ENCODE measurements around the gene BTF3L4.
"Not testable (repeated sequence)": the region's sequence is repeated elsewhere in the genome, so short reads cannot be mapped to it uniquely, and the experiment has no call there.

The BTF3L4 gene

GRCh38 chr1:52094300-52094699 is 38.2 kb downstream of the BTF3L4 start:
- 0 out of 2 replicates have a peak, but pooled peaks have one; percentile 34 for TF ChIP-seq POLR2AphosphoS5 (IDR thresholded peaks at IDR 0.05; ENCODE audit: low read depth)
- H3K27ac ChIP-seq (replicated peaks); DNase-seq (ENCODE audit: low read depth in 1 of 2, low spot score in 1 of 2); H3K4me3 ChIP-seq (replicated peaks; ENCODE audit: insufficient read depth, low read length); H3K27me3 ChIP-seq (ENCODE audit: insufficient read depth, poor library complexity, severe bottlenecking): not testable (repeated sequence)

GRCh38 chr1:52096216-52096615 is 40.1 kb downstream of the BTF3L4 start:
- TF ChIP-seq CTCF (IDR thresholded peaks at IDR 0.05; ENCODE audit: insufficient read depth, low read length) (no peak), SPI1 (IDR thresholded peaks at IDR 0.05; ENCODE audit: borderline replicate concordance, low read depth) (no peak), POLR2AphosphoS5 (IDR thresholded peaks at IDR 0.05; ENCODE audit: low read depth) (no peak), REST (IDR thresholded peaks at IDR 0.05; ENCODE audit: insufficient replicate concordance, low read depth) (no peak), GABPA (IDR thresholded peaks at IDR 0.05; ENCODE audit: low read depth) (no peak)
- DNase-seq (ENCODE audit: low read depth in 1 of 2, low spot score in 1 of 2): peak in 1 of 2 experiments; percentile 9
- Histone ChIP-seq H3K27me3 (ENCODE audit: insufficient read depth, poor library complexity, severe bottlenecking) (no peaks in the 10 kb centered on the region), H3K27ac (replicated peaks) (no peak overlapping the region), H3K4me3 (replicated peaks; ENCODE audit: insufficient read depth, low read length) (no peak overlapping the region)

GRCh38 chr1:52098139-52098871 is 42.2 kb downstream of the BTF3L4 start:
- TF ChIP-seq SPI1 (IDR thresholded peaks at IDR 0.05; ENCODE audit: borderline replicate concordance, low read depth) (no peak), CTCF (IDR thresholded peaks at IDR 0.05; ENCODE audit: insufficient read depth, low read length) (no peak), POLR2AphosphoS5 (IDR thresholded peaks at IDR 0.05; ENCODE audit: low read depth) (no peak), GABPA (IDR thresholded peaks at IDR 0.05; ENCODE audit: low read depth) (no peak), REST (IDR thresholded peaks at IDR 0.05; ENCODE audit: insufficient replicate concordance, low read depth) (no peak)
- no peaks in the 10 kb centered on the region for H3K27me3 ChIP-seq (ENCODE audit: insufficient read depth, poor library complexity, severe bottlenecking)
- no peak overlapping the region for H3K4me3 ChIP-seq (replicated peaks; ENCODE audit: insufficient read depth, low read length)
- no peak for DNase-seq (ENCODE audit: low read depth in 1 of 2, low spot score in 1 of 2)
- H3K27ac ChIP-seq (replicated peaks): no peak overlapping the region

GRCh38 chr1:52102336-52103013 is 46.4 kb downstream of the BTF3L4 start:
- no peaks in the 10 kb centered on the region for H3K27me3 ChIP-seq (ENCODE audit: insufficient read depth, poor library complexity, severe bottlenecking)
- TF ChIP-seq GABPA (IDR thresholded peaks at IDR 0.05; ENCODE audit: low read depth) (no peak), REST (IDR thresholded peaks at IDR 0.05; ENCODE audit: insufficient replicate concordance, low read depth) (no peak), CTCF (IDR thresholded peaks at IDR 0.05; ENCODE audit: insufficient read depth, low read length) (no peak), POLR2AphosphoS5 (IDR thresholded peaks at IDR 0.05; ENCODE audit: low read depth) (no peak)
- no peak overlapping the region for H3K4me3 ChIP-seq (replicated peaks; ENCODE audit: insufficient read depth, low read length)
- H3K27ac ChIP-seq (replicated peaks): no peak overlapping the region
- no peak for DNase-seq (ENCODE audit: low read depth in 1 of 2, low spot score in 1 of 2)

All from HL-60 (cell line).